C4-2B (cell line): Measurements from ENCODE around the gene BOD1L1.

Source experiments
- CTCF ChIP-seq: fragments of 450-650 bp; conservative IDR thresholded peaks from 2 replicates; pipeline ENCODE4 v1.5.1; 2017; ENCODE audit warnings: mild to moderate bottlenecking
- ZFX ChIP-seq: fragments of 450-650 bp; IDR thresholded peaks from 2 replicates; pipeline ENCODE4 v1.6.1; 2017

DNA sequence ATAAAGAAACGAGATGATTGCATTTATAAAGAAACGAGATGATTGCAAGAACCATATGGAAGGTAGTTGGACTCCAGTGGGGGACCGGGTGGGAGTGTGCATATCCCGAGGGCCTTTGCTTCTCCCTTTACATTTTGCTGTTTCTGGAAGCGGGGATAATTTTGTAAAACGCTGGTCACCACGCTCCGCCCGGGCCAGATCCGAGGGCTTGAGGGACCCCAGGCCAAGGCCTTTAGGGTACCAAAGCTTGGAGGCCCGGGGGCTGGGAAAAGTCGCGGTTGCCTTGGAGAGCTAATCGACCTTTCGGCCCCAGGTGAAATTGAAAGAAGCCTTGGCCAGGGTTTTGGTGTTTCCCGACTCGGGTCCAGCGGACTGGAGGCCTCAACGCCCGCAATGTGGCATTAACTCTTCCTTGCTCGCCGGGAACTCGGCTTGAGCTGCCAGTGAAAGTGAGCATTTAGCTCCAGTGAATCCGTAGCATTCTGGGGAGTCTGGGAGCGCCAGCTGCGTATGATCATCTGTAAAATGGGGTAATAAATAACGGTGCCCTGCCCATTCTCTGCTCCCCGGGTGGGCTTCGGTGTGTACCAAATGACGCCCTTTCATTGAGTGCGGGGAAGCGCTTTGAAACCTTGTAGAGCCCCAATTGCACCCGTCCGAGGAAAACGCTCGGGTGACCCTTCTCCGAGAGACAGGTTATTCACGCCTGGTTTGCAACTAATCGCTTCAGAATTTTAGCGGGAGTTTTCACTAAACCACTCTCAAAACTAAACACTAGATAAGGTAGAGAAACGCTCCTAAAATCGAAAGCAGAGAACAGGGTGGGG, 87.7 kb downstream of the BOD1L1 start:
- TF ChIP-seq CTCF (no peak), ZFX (no peak)
